GM19395 (cell line): ENCODE measurements around the gene GTPBP8.
"Not testable (repeated sequence)": the region's sequence is repeated elsewhere in the genome, so short reads cannot be mapped to it uniquely, and the experiment has no call there.

ENCODE experiments used
- ATAC-seq: cut with Tn5 transposase; IDR thresholded peaks from one replicate; pipeline ENCODE4 v1.9.1; 2021; ENCODE audit warnings: mild to moderate bottlenecking, moderate library complexity; ENCODE audit not compliant: unreplicated experiment

Gene GTPBP8

GRCh38 chr3:112995800-112996199 lies 5.0 kb downstream of the GTPBP8 start:
- no peak for ATAC-seq

DNA sequence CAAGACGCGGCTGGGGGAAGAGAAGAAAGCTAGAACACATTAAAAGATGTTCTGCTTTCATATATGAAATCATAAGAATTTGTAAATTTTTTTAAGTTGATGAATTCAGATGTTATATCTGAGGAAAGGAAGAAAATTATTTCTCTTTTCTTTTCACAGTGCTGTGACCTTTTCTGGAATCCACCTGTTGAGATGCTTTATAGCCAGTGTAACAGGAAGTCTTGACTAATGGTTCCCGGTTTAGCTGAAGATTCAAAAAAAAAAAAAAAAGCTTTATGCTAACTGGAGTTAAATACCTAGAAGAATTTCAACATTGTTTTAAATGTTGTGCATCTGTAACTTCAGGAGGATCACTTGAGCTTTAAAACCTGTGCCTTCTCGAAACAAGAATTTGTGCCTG lies 9.9 kb downstream of the GTPBP8 start:
- no peak for ATAC-seq

GRCh38 chr3:113002037-113002436 lies 11.3 kb downstream of the GTPBP8 start:
- ATAC-seq = no peak

- no peak for ATAC-seq
Observed at GRCh38 chr3:113002679-113003078, 11.9 kb downstream of the GTPBP8 start.

DNA sequence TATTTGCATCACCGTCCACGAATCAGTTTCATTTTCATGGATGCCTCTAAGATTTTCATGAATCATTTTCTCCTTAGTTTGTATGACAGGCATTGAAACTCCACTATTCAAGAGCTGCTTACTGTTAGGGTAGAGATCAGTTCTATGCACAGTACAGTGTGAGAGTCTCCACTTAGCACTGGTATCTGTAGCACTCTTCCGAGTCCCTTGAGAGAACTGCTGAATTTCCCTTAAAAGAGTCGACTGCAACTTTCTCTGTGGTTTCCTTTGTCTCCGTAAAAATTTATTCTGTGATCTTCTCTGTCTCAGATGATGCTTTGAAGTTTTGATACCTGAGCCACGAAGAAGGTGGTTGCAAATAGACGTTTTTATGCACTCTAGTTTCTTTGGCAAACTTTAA lies 14.8 kb downstream of the GTPBP8 start:
- ATAC-seq = no peak

DNA sequence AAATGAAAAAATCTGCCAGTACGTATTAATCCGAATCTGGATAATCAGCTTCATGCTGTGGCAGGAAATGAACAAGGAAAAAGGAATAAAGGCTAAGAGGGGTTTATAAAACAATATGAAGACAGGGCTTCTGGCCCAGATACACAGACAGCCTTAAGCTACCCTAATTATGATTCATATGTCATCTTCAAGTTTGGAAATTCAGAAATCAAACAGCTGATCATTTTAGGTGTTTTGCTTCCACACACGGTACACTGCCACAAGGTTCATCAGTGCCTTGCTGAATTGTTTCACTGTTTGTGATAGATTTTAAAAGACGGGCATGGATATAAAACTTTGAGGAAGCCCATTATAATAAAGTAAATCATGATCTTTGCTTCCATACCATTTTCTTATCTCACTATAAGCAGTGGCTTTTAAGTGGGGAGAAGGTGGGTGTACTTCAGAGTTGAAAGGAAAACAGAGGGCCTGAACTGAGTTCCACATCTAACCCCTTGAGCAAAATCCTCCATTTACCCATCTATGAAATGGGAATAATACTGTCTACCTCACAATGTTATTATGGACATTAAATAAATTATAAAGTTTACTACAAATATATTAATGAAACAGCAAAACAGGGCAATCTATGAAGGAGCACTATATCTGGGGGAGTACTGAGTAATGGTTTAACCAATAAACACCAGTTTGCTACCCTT lies 15.7 kb downstream of the GTPBP8 start:
- ATAC-seq = no peak

GRCh38 chr3:113008117-113008516 lies 17.3 kb downstream of the GTPBP8 start:
- no peak for ATAC-seq

GRCh38 chr3:113013593-113013992 lies 22.8 kb downstream of the GTPBP8 start:
- ATAC-seq = no peak

- peak; percentile 3 for ATAC-seq
Observed at GRCh38 chr3:113018536-113019181, 27.9 kb downstream of the GTPBP8 start.

GRCh38 chr3:113019182-113020137 lies 28.7 kb downstream of the GTPBP8 start:
- peak; percentile 93 for ATAC-seq

- no peak for ATAC-seq
Observed at GRCh38 chr3:113021471-113021870, 30.7 kb downstream of the GTPBP8 start.

DNA sequence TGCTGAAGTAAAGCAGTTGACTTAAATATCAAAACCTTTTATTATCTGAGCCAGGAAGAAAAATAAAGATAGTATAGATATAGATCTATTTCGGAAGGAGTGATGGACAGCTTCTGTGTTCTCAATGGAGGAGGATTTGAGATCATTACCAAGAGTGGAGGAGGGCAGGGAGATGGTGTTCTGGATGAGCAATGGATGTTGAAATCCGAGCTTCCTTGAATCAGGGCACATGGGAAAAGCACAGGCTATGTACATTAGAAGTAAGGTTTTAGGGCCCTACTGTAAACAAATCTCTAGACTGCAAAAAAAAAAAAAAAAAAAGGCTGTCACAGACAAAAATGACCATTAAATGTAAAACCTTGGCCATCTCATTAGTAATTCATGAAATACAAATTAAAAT lies 43.2 kb downstream of the GTPBP8 start:
- ATAC-seq = no peak

GRCh38 chr3:113035387-113035982 lies 44.7 kb downstream of the GTPBP8 start:
- peak; percentile 82 for ATAC-seq

GRCh38 chr3:113038328-113038727 lies 47.5 kb downstream of the GTPBP8 start:
- no peak for ATAC-seq

- ATAC-seq = no peak
Observed at GRCh38 chr3:113039546-113039945, 48.8 kb downstream of the GTPBP8 start.

- no peak for ATAC-seq
Observed at GRCh38 chr3:113040231-113040630, 49.4 kb downstream of the GTPBP8 start.

GRCh38 chr3:113043686-113044085 lies 52.9 kb downstream of the GTPBP8 start:
- no peak for ATAC-seq

DNA sequence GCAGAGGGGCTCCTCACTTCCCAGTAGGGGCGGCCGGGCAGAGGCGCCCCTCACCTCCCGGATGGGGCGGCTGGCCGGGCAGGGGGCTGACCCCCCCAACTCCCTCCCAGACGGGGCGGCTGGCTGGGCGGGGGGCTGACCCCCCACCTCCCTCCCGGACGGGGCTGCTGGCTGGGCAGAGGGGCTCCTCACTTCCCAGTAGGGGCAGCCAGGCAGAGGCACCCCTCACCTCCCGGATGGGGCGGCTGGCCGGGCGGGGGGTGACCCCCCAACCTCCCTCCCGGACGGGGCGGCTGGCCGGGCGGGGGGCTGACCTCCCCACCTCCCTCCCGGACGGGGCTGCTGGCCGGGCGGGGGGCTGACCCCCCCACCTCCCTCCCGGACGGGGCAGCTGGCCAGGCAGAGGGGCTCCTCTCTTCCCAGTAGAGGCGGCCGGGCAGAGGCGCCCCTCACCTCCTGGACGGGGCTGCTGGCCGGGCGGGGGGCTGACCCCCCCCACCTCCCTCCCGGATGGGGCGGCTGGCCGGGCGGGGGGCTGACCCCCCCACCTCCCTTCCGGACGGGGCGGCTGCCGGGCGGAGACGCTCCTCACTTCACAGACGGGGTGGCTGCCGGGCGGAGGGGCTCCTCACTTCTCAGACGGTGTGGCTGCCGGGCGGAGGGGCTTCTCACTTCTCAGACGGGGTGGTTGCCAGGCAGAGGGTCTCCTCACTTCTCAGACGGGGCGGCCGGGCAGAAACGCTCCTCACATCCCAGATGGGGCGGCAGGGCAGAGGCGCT lies 55.6 kb downstream of the GTPBP8 start:
- ATAC-seq = not testable (repeated sequence)

- peak; percentile 96 for ATAC-seq
Observed at GRCh38 chr3:113051302-113051711, 60.5 kb downstream of the GTPBP8 start.
